ENCODE measurements around the gene LILRA6.
"Not testable (repeated sequence)": the region's sequence is repeated elsewhere in the genome, so short reads cannot be mapped to it uniquely, and the experiment has no call there.

- TF ChIP-seq CTCF (IDR thresholded peaks at IDR 0.05; ENCODE audit: insufficient read depth, low read length, poor library complexity, severe bottlenecking); EZH2phosphoT487 (conservative IDR thresholded peaks at IDR 0.05; ENCODE audit: low read length): not testable (repeated sequence)
These were observed 22.9 kb downstream of the LILRA6 start for GRCh38 chr19:54219702-54220101.
